Stimulated activated CD4-positive, alpha-beta T cell treated with anti-CD3 and anti-CD28 coated beads, TNF-alpha, amount 100 ng/mL, for 4 hours (primary cell): ENCODE data around the gene ANK3.

Experiments used
- DNase-seq, 3 experiments: peaks; one replicate each; pipeline ENCODE4 v3.0.0-alpha.2; 2020; ENCODE audit warnings: low read depth in 3 of 3

The ANK3 gene

DNA sequence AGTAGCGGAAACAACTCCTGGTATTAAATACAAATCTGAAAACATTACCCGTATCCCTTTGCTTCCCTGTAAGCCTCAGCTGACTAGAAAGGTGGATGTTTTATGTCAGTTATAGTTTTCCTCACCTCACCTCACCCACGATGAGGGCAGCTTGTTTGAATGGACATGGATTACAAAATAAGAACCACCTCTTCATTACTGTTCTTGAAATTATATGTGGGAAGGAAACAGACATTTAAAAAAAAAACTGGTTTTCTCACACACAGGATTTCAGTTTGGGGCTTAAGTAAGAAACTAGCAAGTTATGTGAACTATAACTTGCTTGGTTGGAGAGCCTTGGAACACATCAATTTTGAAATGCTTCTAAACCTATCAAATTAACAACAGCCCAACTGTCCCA lies 250.4 kb downstream of the ANK3 start:
- DNase-seq: no peak

DNA sequence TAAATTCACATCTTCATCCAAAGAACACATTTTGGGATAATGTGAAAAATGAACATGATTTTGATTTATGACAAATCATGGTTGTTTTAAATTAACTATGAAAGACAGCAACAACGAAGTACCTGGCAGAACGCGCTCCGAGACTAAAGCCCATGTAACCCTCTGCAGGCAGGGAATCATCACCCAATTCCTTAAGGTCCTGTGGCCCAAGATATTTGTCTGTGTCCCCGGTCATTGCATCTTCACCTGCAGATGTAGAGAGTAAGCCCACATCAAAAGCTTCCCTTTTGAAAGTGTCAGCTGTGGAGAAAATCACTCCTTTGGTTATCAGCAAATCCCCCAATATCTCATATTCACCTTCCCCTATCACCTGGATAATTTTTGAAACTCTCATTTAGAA lies 250.8 kb downstream of the ANK3 start:
- no peak for DNase-seq

DNA sequence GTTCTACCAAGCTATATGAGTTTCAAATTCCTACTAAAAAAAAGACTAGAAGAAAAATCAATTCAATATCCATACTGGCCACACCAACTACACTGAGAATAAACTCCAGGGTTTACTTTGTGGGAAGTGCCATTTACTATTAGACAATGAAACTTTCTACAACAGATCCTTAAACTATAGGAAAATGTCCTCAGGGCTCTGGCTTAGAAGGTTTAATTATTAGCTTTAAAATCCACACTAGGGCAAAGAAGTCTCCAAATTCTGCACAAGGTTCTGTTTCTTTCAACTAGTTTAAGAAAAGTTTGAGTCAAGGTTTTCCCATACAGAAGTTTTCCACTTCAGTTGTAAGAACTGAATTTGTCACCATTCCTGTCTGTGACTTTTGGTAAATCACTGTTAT lies 251.6 kb downstream of the ANK3 start:
- no peak for DNase-seq

DNA sequence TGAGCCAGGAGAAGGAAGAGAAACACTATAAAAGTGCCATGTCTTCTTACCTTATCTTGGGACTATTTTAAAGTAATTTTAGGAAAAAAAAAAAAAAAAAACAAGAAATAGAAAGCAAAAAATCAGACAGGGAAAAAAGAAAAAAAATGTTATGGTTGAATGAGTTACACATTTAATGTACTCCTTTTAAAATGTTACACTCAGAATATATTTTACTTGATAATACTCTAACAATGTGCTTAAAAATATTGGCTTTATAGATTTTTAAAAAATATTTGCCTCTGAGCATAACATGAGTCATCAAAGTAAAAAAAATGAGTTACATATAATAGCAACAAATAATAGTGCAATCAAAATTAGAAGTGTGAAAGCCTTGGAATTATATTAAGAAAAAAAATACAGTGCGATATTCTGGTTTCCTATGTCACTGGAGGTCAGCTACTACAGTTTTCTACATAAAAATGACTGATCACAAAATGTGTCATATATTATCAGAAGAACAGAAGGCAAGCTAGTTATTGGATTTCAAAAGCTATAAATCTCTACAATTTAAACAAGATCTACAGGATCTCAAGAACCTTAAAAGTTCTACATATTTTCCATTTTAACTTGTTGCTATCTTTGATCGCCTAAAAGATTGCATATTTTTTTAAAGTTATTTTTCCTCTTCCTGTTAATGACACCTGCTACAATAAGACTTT lies 252.2 kb downstream of the ANK3 start:
- no peak for DNase-seq

DNA sequence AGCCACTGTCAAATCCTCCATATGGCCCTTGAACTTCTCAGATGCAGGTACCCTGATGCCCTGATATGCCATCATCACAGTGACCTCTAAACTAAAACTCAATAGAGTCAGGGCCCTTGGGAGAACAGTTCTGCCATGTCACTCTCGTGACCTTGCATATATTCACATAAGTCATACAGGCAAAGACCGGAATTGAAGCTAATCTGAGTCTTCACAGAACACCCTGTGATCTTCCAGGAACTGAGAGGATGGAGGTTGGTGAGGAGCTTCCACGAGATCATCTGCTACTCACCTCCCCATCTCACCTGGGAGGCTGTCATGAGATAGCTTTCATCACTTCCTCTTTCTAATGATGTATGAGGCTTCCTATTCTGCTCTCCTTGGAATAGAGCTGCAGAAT lies 254.7 kb downstream of the ANK3 start:
- no peak for DNase-seq

DNA sequence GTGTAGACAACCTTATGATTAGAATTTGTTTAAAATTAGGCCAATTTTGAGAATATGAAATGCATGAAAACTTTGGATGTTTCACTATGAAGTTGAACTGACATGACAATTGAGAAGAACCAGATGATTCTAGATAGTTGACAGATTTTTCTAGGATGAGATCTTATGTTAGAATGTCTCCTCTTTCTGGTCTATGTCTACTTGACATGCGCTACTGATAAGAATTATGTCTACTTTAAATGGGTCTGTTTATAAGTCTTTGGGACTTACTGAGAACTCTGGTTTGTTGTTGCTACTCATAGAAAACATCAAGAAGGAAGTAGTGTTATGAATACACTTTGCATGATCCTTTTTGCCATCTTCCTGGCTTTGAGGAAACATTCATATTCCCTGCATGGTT lies 255.1 kb downstream of the ANK3 start:
- no peak for DNase-seq

- DNase-seq: no peak
Measured at GRCh38 chr10:60130130-60130579, 259.5 kb downstream of the ANK3 start.

- no peak for DNase-seq
Measured at GRCh38 chr10:60125895-60126294, 263.8 kb downstream of the ANK3 start.

DNA sequence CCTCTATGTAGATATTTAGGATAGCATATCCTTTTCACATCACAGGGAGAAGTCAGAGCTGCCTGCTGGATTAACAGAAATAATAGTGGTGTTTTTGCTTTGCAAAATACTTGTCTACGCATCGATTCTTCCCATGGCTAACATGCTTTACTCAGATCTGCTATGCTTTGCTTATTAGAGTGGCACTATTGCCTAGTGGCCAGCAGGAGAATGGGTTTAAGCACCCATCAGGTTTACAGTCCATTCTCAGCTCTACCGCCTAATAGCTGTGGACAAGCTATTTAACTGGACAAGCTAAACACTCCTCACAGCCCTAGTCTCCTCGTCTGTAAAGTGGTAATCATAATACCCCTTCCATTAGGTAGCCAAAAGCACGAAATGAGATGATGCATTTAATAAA lies 265.1 kb downstream of the ANK3 start:
- no peak for DNase-seq

GRCh38 chr10:60123668-60124067 lies 266.0 kb downstream of the ANK3 start:
- no peak for DNase-seq

- no peak for DNase-seq
Measured at GRCh38 chr10:60123172-60123571, 266.5 kb downstream of the ANK3 start.

GRCh38 chr10:60122190-60122589 lies 267.5 kb downstream of the ANK3 start:
- DNase-seq: no peak

DNA sequence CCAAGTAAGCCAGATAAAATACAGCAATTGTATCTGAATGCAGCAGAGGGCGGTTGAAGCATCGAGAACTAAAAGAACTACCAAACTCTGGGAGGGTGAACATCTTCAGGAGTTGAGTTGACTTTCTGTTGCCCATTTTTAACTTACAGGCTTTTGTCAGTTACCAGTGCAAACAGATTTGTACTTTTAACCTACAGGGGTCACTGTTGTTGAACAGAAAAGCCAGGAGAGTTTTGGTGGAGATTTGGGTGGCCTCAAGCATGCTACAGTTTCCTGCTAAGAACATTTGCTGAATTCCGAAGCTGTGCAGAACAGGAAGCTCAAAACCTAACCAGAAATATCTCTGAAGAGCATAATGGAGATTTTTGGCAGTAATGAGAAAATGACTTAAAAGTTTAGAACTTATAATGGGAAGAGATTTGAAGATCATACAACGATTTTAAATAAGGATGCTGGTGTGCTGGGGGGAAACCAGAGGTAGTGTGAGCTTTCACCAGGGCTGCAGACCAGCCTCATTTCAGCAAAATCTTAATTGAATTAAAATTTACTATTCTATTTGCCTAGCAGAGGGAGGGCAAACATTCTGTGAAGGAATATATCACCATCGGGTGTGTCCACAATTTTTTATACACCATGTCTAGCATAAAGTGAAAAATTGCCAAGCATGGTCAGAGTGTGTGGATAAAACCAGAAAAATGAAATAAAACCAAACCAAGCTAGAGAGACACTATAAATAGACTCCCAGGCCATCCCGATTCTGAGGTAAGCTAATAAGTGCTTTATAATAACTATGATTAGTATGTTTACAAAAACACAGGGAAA lies 274.7 kb downstream of the ANK3 start:
- DNase-seq: no peak

DNA sequence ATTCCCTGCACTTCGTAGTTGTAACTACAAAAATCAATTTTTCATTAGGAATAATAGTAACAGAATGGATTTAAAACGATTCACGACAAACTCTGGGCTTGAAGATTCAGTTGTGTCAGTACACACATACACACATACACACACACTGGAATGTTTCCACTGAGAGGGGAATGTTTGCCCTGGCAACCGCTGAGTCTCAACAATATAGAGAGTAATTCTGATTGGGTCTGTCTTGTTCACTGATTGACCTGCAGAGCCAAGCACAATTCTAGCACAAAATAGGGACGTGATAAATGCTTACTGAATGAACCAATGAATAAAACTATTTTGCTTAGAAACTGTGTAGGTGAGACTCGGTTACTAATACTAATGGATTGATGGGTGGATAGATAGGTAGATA lies 278.9 kb downstream of the ANK3 start:
- DNase-seq: no peak

DNA sequence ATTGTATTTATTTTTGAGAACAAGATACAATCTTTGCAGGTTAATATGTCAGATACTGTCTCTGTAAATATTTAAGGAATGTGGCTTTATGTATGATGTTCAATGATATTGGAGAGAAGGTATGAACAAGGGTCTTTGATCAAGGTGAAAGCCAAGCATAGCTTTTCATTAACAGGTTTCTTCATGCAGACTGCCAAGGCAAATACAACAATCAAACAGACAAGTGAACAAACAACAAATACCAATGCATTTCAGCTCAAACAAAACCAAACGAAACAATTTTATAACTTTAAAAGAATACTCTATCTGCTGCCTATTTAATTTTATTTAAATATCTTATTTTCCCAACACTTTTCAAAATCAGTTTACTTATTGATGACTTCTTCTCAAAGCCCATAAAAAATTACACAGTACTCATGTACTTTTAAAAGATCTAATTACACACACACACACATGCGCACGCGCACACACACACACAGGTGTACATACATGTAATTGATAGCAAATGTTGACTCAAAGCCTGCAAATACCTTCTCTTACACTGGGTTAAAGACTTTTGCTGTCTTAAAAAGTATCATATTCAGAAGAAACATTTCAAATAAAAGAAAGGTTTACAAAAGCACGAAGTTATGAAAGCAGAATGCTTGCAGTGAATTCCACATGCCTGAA lies 282.2 kb downstream of the ANK3 start:
- no peak for DNase-seq

- no peak for DNase-seq
Measured at GRCh38 chr10:60105295-60105695, 284.4 kb downstream of the ANK3 start.

- no peak for DNase-seq
Measured at GRCh38 chr10:60101821-60102220, 287.9 kb downstream of the ANK3 start.

DNA sequence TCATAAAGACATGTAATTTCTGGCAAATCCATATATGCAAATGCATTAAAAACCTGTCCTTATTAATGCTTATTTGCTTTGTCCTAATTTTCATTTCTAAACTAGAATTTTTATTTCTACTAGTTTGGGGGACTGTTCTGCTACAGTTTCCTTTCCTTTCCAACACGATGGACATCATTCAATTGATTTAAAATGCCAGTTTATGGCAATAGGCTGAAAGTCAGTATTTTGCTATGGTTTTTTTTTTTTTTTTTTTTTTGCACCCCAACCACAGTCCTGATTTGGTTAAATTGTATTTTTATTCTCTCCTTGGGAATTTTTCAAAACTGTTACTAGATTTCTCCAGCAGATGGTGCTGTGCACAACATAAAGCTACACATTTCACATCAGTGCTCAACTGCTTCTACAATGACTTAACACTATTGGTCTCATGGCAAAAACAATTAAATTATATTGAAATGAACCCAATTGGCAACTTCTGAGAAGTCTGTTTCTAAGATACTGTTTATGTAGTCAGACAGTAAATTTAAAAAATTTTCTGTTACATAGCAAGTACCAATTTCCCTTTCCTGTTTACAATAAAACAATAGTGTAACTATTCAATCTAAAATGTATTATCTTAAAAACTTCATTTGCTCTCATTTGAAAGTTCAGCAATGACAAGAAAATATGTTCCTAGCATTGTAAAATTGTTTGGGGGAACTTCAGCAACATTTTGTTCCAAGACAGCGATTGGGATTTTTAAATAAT lies 289.5 kb downstream of the ANK3 start:
- DNase-seq: no peak

GRCh38 chr10:60098677-60099601 lies 290.7 kb downstream of the ANK3 start:
- DNase-seq: no peak

DNA sequence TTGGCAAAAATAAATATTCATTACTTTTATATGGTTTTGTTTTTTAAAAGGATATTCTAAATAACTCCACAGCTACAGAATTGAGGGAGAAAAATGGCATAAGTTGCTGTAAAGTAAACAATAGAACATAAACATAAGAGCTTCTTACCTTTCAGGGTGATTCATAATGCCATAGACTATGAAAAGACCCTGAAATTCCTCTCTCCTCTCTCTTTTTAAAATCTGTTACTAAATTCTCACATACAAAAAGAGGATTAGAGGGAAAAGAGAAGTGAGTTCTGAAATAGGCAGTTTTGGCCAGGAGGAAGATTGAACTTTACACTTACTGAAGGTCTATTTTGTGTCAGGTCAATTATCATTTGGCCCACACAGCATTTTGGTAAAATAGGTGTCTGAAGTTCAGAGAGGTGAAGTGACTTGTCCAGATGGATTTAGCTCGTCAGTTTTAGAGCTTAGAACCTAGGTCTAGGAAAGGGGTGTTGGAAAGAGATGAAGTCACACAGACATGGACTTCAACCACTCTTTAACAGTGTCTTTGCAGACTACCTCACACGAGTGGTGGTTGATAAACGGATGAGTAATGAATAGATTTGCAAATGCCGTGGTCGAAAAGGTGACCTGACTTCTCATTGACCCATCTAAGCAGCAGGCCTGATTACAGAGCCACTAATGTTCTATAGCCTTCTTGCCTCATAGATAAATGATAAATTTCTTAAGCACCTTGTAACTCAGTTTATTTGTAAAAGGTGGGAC lies 292.7 kb downstream of the ANK3 start:
- no peak for DNase-seq
